GM12892 (cell line): ENCODE results near the gene RGS9.

ENCODE experiments used
- POLR2A ChIP-seq: IDR thresholded peaks from 2 replicates; pipeline ENCODE4 v1.6.1; 2011; ENCODE audit warnings: low read depth, low read length, control low read depth
- POLR2AphosphoS5 ChIP-seq: IDR thresholded peaks from 2 replicates; pipeline ENCODE4 v1.6.1; 2011; ENCODE audit warnings: low read depth, low read length, control low read depth
- TAF1 ChIP-seq: IDR thresholded peaks from 2 replicates; pipeline ENCODE4 v1.6.1; 2011; ENCODE audit warnings: low read depth, mild to moderate bottlenecking, control low read depth, low read length, borderline replicate concordance

DNA sequence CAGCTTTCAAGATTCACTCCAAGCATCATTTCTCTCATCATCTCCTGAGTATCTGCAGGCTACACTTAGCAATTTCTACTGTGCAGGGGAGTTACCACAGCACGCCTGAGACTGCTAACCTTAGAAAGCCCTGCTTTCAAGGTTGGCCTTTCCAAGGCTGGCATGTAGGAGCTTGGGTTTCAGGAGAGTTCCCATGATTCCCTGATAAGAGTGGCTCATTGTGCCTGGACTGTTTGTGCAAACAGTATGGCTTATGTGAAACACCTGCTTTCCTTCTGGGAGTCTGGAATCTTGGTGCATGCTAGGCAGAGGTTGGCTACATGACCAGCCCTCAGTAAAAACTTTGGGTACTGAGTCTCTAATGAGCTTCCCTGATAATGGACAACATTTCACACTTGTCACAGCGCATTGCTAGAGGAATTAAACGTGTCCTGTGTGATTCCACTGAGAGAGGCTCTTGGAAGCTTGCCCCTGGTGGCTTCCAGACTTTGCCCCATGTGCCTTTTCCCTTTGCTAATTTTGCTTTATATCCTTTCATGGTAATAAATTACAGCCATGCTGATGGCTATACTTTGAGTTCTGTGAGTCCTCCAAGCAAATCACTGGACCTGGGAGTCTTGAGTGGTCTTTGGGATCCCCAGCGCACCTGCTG is 19.7 kb upstream of the RGS9 start:
- no peak for TF ChIP-seq POLR2A
- TF ChIP-seq POLR2AphosphoS5: no peak
- TF ChIP-seq TAF1: no peak
